Activated CD4-positive, alpha-beta T cell treated with anti-CD3 and anti-CD28 coated beads, Interleukin-2, amount 50 U/mL, for 24 hours (primary cell): ENCODE measurements around the gene PTS.

Experiments used
- DNase-seq, 2 donors: peaks; one replicate each; pipeline ENCODE4 v3.0.0-alpha.2; 2020; ENCODE audit warnings: low read depth in 1 of 2, low spot score in 1 of 2

Gene PTS

GRCh38 chr11:112221274-112221835 lies 4.9 kb upstream of the PTS start:
- no peak for DNase-seq

- no peak for DNase-seq
These were observed 3.9 kb upstream of the PTS start for GRCh38 chr11:112222303-112222702.

GRCh38 chr11:112223121-112223520 lies 3.1 kb upstream of the PTS start:
- no peak for DNase-seq

GRCh38 chr11:112223754-112224532 lies 2.3 kb upstream of the PTS start:
- DNase-seq, result no peak

GRCh38 chr11:112225753-112226061 lies 521 bp upstream of the PTS start:
- DNase-seq, result no peak

GRCh38 chr11:112226831-112227401 lies 688 bp downstream of the PTS start:
- no peak for DNase-seq

GRCh38 chr11:112227471-112227870 lies 1.2 kb downstream of the PTS start:
- no peak for DNase-seq

- DNase-seq, result no peak
These were observed 2.5 kb downstream of the PTS start for GRCh38 chr11:112228706-112229105.

- DNase-seq, result no peak
These were observed 2.9 kb downstream of the PTS start for GRCh38 chr11:112229159-112229558.

- DNase-seq, result no peak
These were observed 3.7 kb downstream of the PTS start for GRCh38 chr11:112229746-112230433.

- DNase-seq, result no peak
These were observed 5.7 kb downstream of the PTS start for GRCh38 chr11:112231952-112232351.

- DNase-seq, result no peak
These were observed 9.6 kb downstream of the PTS start for GRCh38 chr11:112235750-112236390.

- no peak for DNase-seq
These were observed 11.2 kb downstream of the PTS start for GRCh38 chr11:112237451-112237850.

GRCh38 chr11:112238041-112238440 lies 11.8 kb downstream of the PTS start:
- DNase-seq, result no peak

- DNase-seq, result no peak
These were observed 15.3 kb downstream of the PTS start for GRCh38 chr11:112241486-112241885.

GRCh38 chr11:112247201-112247600 lies 21.0 kb downstream of the PTS start:
- no peak for DNase-seq

- DNase-seq, result no peak
These were observed 22.0 kb downstream of the PTS start for GRCh38 chr11:112248201-112248600.

- no peak for DNase-seq
These were observed 23.8 kb downstream of the PTS start for GRCh38 chr11:112249871-112250610.

- DNase-seq, result no peak
These were observed 27.5 kb downstream of the PTS start for GRCh38 chr11:112253605-112254242.

GRCh38 chr11:112255067-112255720 lies 29.0 kb downstream of the PTS start:
- DNase-seq, result no peak
